NT2/D1 (cell line): ENCODE results near the gene LPP.

Experiments used
- DNase-seq: peaks from one replicate; pipeline ENCODE4 v3.0.0-alpha.2; 2011; ENCODE audit warnings: low read depth, low spot score
- H3K27me3 ChIP-seq: 2 replicates; pipeline ENCODE4 v1.6.0; 2011; ENCODE audit warnings: mild to moderate bottlenecking; ENCODE audit not compliant: insufficient read length, insufficient read depth
- H3K36me3 ChIP-seq: 2 replicates; pipeline ENCODE4 v1.6.1; 2011; ENCODE audit warnings: mild to moderate bottlenecking, low read length, mixed read lengths; ENCODE audit not compliant: insufficient read depth, insufficient read length
- H3K4me1 ChIP-seq: 2 replicates; pipeline ENCODE4 v1.5.1; 2011; ENCODE audit not compliant: insufficient read depth, insufficient read length
- H3K4me3 ChIP-seq: 2 replicates; pipeline ENCODE4 v1.5.1; 2011; ENCODE audit warnings: low read depth; ENCODE audit not compliant: insufficient read length
- H3K9ac ChIP-seq: 2 replicates; pipeline ENCODE4 v1.6.0; 2011; ENCODE audit warnings: low read depth; ENCODE audit not compliant: insufficient read length
- H3K9me3 ChIP-seq: 2 replicates; pipeline ENCODE4 v1.5.1; 2011; ENCODE audit warnings: mild to moderate bottlenecking, low read length; ENCODE audit not compliant: insufficient read depth
- SUZ12 ChIP-seq: IDR thresholded peaks from 2 replicates; pipeline ENCODE4 v1.6.1; 2011; ENCODE audit not compliant: insufficient read length, insufficient read depth; ENCODE audit errors: extremely low read depth
- YY1 ChIP-seq: IDR thresholded peaks from 2 replicates; pipeline ENCODE4 v1.6.1; 2011; ENCODE audit not compliant: insufficient read length, insufficient read depth
- ZNF274 ChIP-seq: IDR thresholded peaks from 2 replicates; pipeline ENCODE4 v1.6.1; 2011; ENCODE audit warnings: mild to moderate bottlenecking, low read depth, low read length

The LPP gene

GRCh38 chr3:188706176-188706575 lies 552.2 kb downstream of the LPP start:
- peaks cover 4% of the 10 kb centered on the region for H3K36me3 ChIP-seq
- no peaks in the 10 kb centered on the region for H3K27me3 ChIP-seq
- H3K9me3 ChIP-seq, result no peaks in the 10 kb centered on the region
- no peak for TF ChIP-seq ZNF274
- TF ChIP-seq SUZ12, result no peak
- TF ChIP-seq YY1, result no peak
- no peak for DNase-seq
- H3K4me3 ChIP-seq, result no peak overlapping the region
- H3K4me1 ChIP-seq, result no peaks in the 10 kb centered on the region
- H3K9ac ChIP-seq, result no peak overlapping the region

GRCh38 chr3:188706599-188706998 lies 552.6 kb downstream of the LPP start:
- peaks cover 4% of the 10 kb centered on the region for H3K36me3 ChIP-seq
- no peak overlapping the region for H3K9ac ChIP-seq
- no peak for TF ChIP-seq SUZ12
- TF ChIP-seq ZNF274, result no peak
- TF ChIP-seq YY1, result no peak
- no peaks in the 10 kb centered on the region for H3K9me3 ChIP-seq
- H3K4me3 ChIP-seq, result no peak overlapping the region
- no peaks in the 10 kb centered on the region for H3K4me1 ChIP-seq
- DNase-seq, result no peak
- no peaks in the 10 kb centered on the region for H3K27me3 ChIP-seq

GRCh38 chr3:188707381-188708288 lies 553.7 kb downstream of the LPP start:
- H3K9me3 ChIP-seq, result no peaks in the 10 kb centered on the region
- H3K9ac ChIP-seq, result no peak overlapping the region
- TF ChIP-seq YY1 (no peak), ZNF274 (no peak), SUZ12 (no peak)
- no peak overlapping the region for H3K4me3 ChIP-seq
- H3K27me3 ChIP-seq, result no peaks in the 10 kb centered on the region
- H3K36me3 ChIP-seq, result peaks cover 4% of the 10 kb centered on the region
- no peaks in the 10 kb centered on the region for H3K4me1 ChIP-seq
- DNase-seq, result no peak

GRCh38 chr3:188711881-188712247 lies 557.9 kb downstream of the LPP start:
- no peak overlapping the region for H3K9ac ChIP-seq
- TF ChIP-seq YY1 (no peak), SUZ12 (no peak), ZNF274 (no peak)
- no peaks in the 10 kb centered on the region for H3K4me1 ChIP-seq
- no peaks in the 10 kb centered on the region for H3K27me3 ChIP-seq
- no peak for DNase-seq
- no peaks in the 10 kb centered on the region for H3K9me3 ChIP-seq
- H3K4me3 ChIP-seq, result no peak overlapping the region
- peaks cover 4% of the 10 kb centered on the region for H3K36me3 ChIP-seq

- Histone ChIP-seq H3K4me3 (no peak overlapping the region), H3K4me1 (no peaks in the 10 kb centered on the region), H3K9ac (no peak overlapping the region), H3K36me3 (peaks cover 4% of the 10 kb centered on the region), H3K9me3 (no peaks in the 10 kb centered on the region), H3K27me3 (no peaks in the 10 kb centered on the region)
- no peak for TF ChIP-seq ZNF274
- no peak for TF ChIP-seq YY1
- no peak for TF ChIP-seq SUZ12
- DNase-seq, result no peak
Measured at GRCh38 chr3:188712248-188712924, 558.4 kb downstream of the LPP start.

- no peak for TF ChIP-seq ZNF274
- TF ChIP-seq YY1, result no peak
- no peak for TF ChIP-seq SUZ12
- Histone ChIP-seq H3K4me3 (no peak overlapping the region), H3K27me3 (no peaks in the 10 kb centered on the region), H3K36me3 (peaks cover 4% of the 10 kb centered on the region), H3K4me1 (no peaks in the 10 kb centered on the region), H3K9me3 (no peaks in the 10 kb centered on the region), H3K9ac (no peak overlapping the region)
- DNase-seq, result no peak
Measured at GRCh38 chr3:188712991-188713390, 559.0 kb downstream of the LPP start.

- no peaks in the 10 kb centered on the region for H3K36me3 ChIP-seq
- H3K9me3 ChIP-seq, result no peaks in the 10 kb centered on the region
- H3K27me3 ChIP-seq, result no peaks in the 10 kb centered on the region
- TF ChIP-seq ZNF274, result no peak
- no peak for TF ChIP-seq YY1
- no peak for TF ChIP-seq SUZ12
- no peaks in the 10 kb centered on the region for H3K4me1 ChIP-seq
- H3K9ac ChIP-seq, result no peak overlapping the region
- no peak for DNase-seq
- H3K4me3 ChIP-seq, result no peak overlapping the region
Measured at GRCh38 chr3:188719545-188719944, 565.6 kb downstream of the LPP start.
